IMR-90 (cell line): ENCODE measurements around the gene ADISSP. TPM values are rescaled to one million over a fixed set of nuclear protein-coding genes. Genes with fewer than 3 reads are reported as not detected.

ENCODE experiments used
- ATAC-seq: fragments of 200-7000 bp; cut with Tn5 transposase; 2 replicates; pipeline ENCODE4 v1.9.1; 2020; ENCODE audit warnings: low read depth, mild to moderate bottlenecking, moderate library complexity
- BruUV-seq: library from RNA; stranded (reverse); fragments of 400-500 nt; replicated peaks from 2 replicates; lab custom pipeline; 2021; lab: Mats Ljungman, UMichigan
- CTCF ChIA-PET: fragments of 300-600 bp; formaldehyde crosslinking; extraction: SDS; loops from one replicate; lab custom pipeline; 2021; ENCODE audit warnings: antibody characterized with exemption; lab: Yijun Ruan, JAX
- POLR2A ChIA-PET: fragments of 300-600 bp; sonication (Branson Sonifier 250); formaldehyde crosslinking; loops from one replicate; lab custom pipeline; 2022; ENCODE audit warnings: antibody characterized with exemption; ENCODE audit not compliant: unreplicated experiment; lab: Charles Lee
- DNase-seq: peaks from one replicate; pipeline ENCODE4 v3.0.0; 2013
- H2AFZ ChIP-seq: replicated peaks from 2 replicates; pipeline ENCODE3; 2013; ENCODE audit warnings: low read length, mild to moderate bottlenecking; ENCODE audit not compliant: poor library complexity
- H2AK5ac ChIP-seq: 2 replicates; pipeline ENCODE4 v1.6.1; 2013; ENCODE audit warnings: low read depth, low read length, inconsistent platforms
- H2AK9ac ChIP-seq: replicated peaks from 2 replicates; pipeline ENCODE3; 2013; ENCODE audit warnings: mild to moderate bottlenecking, low read depth, low read length, moderate library complexity; ENCODE audit not compliant: poor library complexity
- H2BK120ac ChIP-seq: 2 replicates; pipeline ENCODE4 v1.6.1; 2013; ENCODE audit warnings: low read depth, low read length, inconsistent platforms
- H2BK15ac ChIP-seq: 3 replicates; pipeline ENCODE4 v1.6.1; 2013; ENCODE audit warnings: low read depth, low read length, inconsistent platforms
- H2BK20ac ChIP-seq: 2 replicates; pipeline ENCODE4 v1.6.1; 2013; ENCODE audit warnings: low read depth, mild to moderate bottlenecking, inconsistent platforms, low read length, moderate library complexity
- H2BK5ac ChIP-seq: 2 replicates; pipeline ENCODE4 v1.6.1; 2013; ENCODE audit warnings: mild to moderate bottlenecking, low read depth, low read length, inconsistent platforms; ENCODE audit not compliant: poor library complexity, severe bottlenecking
- H3K14ac ChIP-seq: replicated peaks from 2 replicates; pipeline ENCODE4 v1.6.1; 2013; ENCODE audit warnings: low read depth, low read length, inconsistent platforms
- H3K18ac ChIP-seq: 2 replicates; pipeline ENCODE4 v1.6.1; 2013; ENCODE audit warnings: low read depth, low read length, control low read depth
- H3K23ac ChIP-seq: 2 replicates; pipeline ENCODE4 v1.6.1; 2013; ENCODE audit warnings: low read depth, low read length, inconsistent platforms
- H3K27ac ChIP-seq: 2 replicates; pipeline ENCODE4 v1.5.1; 2013; ENCODE audit warnings: mild to moderate bottlenecking, control low read depth, low read length; ENCODE audit not compliant: insufficient read depth
- H3K27me3 ChIP-seq: 2 replicates; pipeline ENCODE4 v1.6.1; 2013; ENCODE audit warnings: low read length; ENCODE audit not compliant: control insufficient read depth, insufficient read depth
- H3K36me3 ChIP-seq: 2 replicates; pipeline ENCODE4 v1.6.1; 2013; ENCODE audit warnings: low read length, mixed read lengths; ENCODE audit not compliant: control insufficient read depth, insufficient read depth
- H3K4ac ChIP-seq: 2 replicates; pipeline ENCODE4 v1.6.1; 2013; ENCODE audit warnings: low read depth, low read length, inconsistent platforms
- H3K4me1 ChIP-seq: 2 replicates; pipeline ENCODE4 v1.6.1; 2013; ENCODE audit warnings: low read length, mixed read lengths; ENCODE audit not compliant: control insufficient read depth, insufficient read depth
- H3K4me2 ChIP-seq: 2 replicates; pipeline ENCODE4 v1.6.1; 2013; ENCODE audit warnings: low read depth, mild to moderate bottlenecking, control low read depth, low read length, moderate library complexity
- H3K4me3 ChIP-seq: 2 replicates; pipeline ENCODE4 v1.5.1; 2013; ENCODE audit warnings: low read depth, mild to moderate bottlenecking, control low read depth, low read length, moderate library complexity; ENCODE audit not compliant: insufficient read depth
- H3K56ac ChIP-seq: 2 replicates; pipeline ENCODE4 v1.6.1; 2013; ENCODE audit warnings: low read length, inconsistent platforms; ENCODE audit not compliant: insufficient read depth; ENCODE audit errors: extremely low read depth
- H3K79me1 ChIP-seq, 2 experiments: 2 replicates each; pipeline ENCODE4 v1.6.1; 2013; ENCODE audit warnings: low read length in 2 of 2, inconsistent platforms in 1 of 2, low read depth in 1 of 2
- H3K9ac ChIP-seq: 2 replicates; pipeline ENCODE4 v1.6.1; 2013; ENCODE audit warnings: low read depth, low read length, control low read depth
- H3K9me1 ChIP-seq: 2 replicates; pipeline ENCODE4 v1.6.1; 2013; ENCODE audit warnings: low read length, inconsistent platforms; ENCODE audit not compliant: insufficient read depth
- H3K9me3 ChIP-seq: 2 replicates; pipeline ENCODE4 v1.6.1; 2013; ENCODE audit warnings: low read length; ENCODE audit not compliant: control insufficient read depth, insufficient read depth
- H4K20me1 ChIP-seq: 2 replicates; pipeline ENCODE4 v1.6.1; 2013; ENCODE audit warnings: low read length, inconsistent platforms; ENCODE audit not compliant: insufficient read depth
- H4K5ac ChIP-seq: 2 replicates; pipeline ENCODE4 v1.6.1; 2013; ENCODE audit warnings: mild to moderate bottlenecking, low read depth, low read length, control low read depth
- H4K8ac ChIP-seq, 2 experiments: 2 replicates each; pipeline ENCODE4 v1.6.1; 2013; ENCODE audit warnings: low read depth in 2 of 2, low read length in 2 of 2, control low read depth in 1 of 2, inconsistent platforms in 1 of 2
- H4K91ac ChIP-seq: 2 replicates; pipeline ENCODE4 v1.6.1; 2013; ENCODE audit warnings: low read depth, low read length, inconsistent platforms; ENCODE audit not compliant: insufficient read depth
- BHLHE40 ChIP-seq: fragments of 150-350 bp; IDR thresholded peaks from 2 replicates; pipeline ENCODE4 v1.6.1; 2016; ENCODE audit warnings: mild to moderate bottlenecking, low read depth, low read length
- CHD1 ChIP-seq: IDR thresholded peaks from 2 replicates; pipeline ENCODE4 v1.6.1; 2012; ENCODE audit warnings: low read depth, low read length, improper control_type of control experiment
- CTCF ChIP-seq: conservative IDR thresholded peaks from 2 replicates; pipeline ENCODE4 v1.5.1; 2012; ENCODE audit warnings: mild to moderate bottlenecking, low read depth, low read length, improper control_type of control experiment
- MAZ ChIP-seq: IDR thresholded peaks from 2 replicates; pipeline ENCODE4 v1.6.1; 2012; ENCODE audit warnings: low read depth, mild to moderate bottlenecking, low read length, improper control_type of control experiment, moderate library complexity, borderline replicate concordance
- MXI1 ChIP-seq: IDR thresholded peaks from 2 replicates; pipeline ENCODE4 v1.6.1; 2012; ENCODE audit warnings: low read depth, mild to moderate bottlenecking, low read length, moderate library complexity, borderline replicate concordance
- POLR2A ChIP-seq: IDR thresholded peaks from 2 replicates; pipeline ENCODE4 v1.6.1; 2012; ENCODE audit warnings: mild to moderate bottlenecking, low read depth, low read length
- RCOR1 ChIP-seq: IDR thresholded peaks from 2 replicates; pipeline ENCODE4 v1.6.1; 2012; ENCODE audit warnings: mild to moderate bottlenecking, low read length, improper control_type of control experiment; ENCODE audit not compliant: insufficient replicate concordance
- RFX5 ChIP-seq: IDR thresholded peaks from 2 replicates; pipeline ENCODE4 v1.8.0; 2012; ENCODE audit warnings: low read depth, mild to moderate bottlenecking, low read length, moderate library complexity
- USF2 ChIP-seq: fragments of 150-350 bp; IDR thresholded peaks from 2 replicates; pipeline ENCODE4 v1.6.1; 2017; ENCODE audit warnings: mild to moderate bottlenecking, antibody characterized with exemption, low read length, low read depth
- WGBS, 2 experiments: methylation state at CpG; one replicate each; pipeline versions ENCODE4 v1.1.5 to v1.1.7; 2013; ENCODE audit warnings: missing lambda C conversion rate in 2 of 2; ENCODE audit not compliant: insufficient read length in 1 of 2; ENCODE audit errors: extremely low coverage in 2 of 2; 5-methylcytosine and 5-hydroxymethylcytosine counted together
- dilution Hi-C: fragments of 300-500 bp; cut with HindIII; formaldehyde crosslinking; loops from one replicate; pipeline ENCODE4 v1.14.3; 2018; ENCODE audit warnings: low sequenced_read_pairs; ENCODE audit not compliant: unreplicated experiment
- in situ Hi-C: fragments of 300-500 bp; cut with MboI; formaldehyde crosslinking; loops from 3 replicates; pipeline ENCODE4 v1.14.3; 2019; ENCODE audit warnings: low sequenced_read_pairs, inconsistent platforms, mixed read lengths
- intact Hi-C: fragments of 100-400 bp; cut with micrococcal nuclease; formaldehyde crosslinking; loops from 2 replicates; pipeline ENCODE4 v1.10.0; 2022
- polyA plus RNA-seq, 3 experiments: library from polyadenylated mRNA; depleted of rRNA; stranded (reverse); fragments of >200 nt; gene quantifications; 2 replicates each; pipeline ENCODE4 v1.2.3, GENCODE V29; 2012; ENCODE audit warnings: low replicate concordance in 1 of 3
- total RNA-seq: library from RNA; depleted of rRNA; stranded (reverse); fragments of >200 nt; gene quantifications from 2 replicates; pipeline ENCODE4 v1.2.3, GENCODE V29; 2012

The ADISSP gene
- total and polyA plus RNA-seq, 2 of the 4 experiments (the other 2 are of a cell fraction), result 31.9 to 58.2 TPM

- peak within 1 kb of the TSS; percentile 85 for H3K23ac ChIP-seq
- no TSS peak for BruUV-seq
- DNase-seq (peak; percentile 83), ATAC-seq (peak; percentile 93)
- H3K79me1 ChIP-seq, result peaks cover 36 to 55% of the 10 kb centered on the region in 2 experiments
- H3K4me1 ChIP-seq, result peaks cover 26% of the 10 kb centered on the region
- H2AFZ ChIP-seq, result peak within 1 kb of the TSS; percentile 91
- H2BK120ac ChIP-seq, result peak within 1 kb of the TSS; percentile 84
- 0 out of 2 replicates have a peak, but pooled peaks have one; percentile 6 for TF ChIP-seq MXI1
- no peak for TF ChIP-seq CHD1
- no peak for TF ChIP-seq BHLHE40
- TF ChIP-seq MAZ, result peak; percentile 46; the same call in 1 of the 2 replicates
- peak; percentile 52 for TF ChIP-seq POLR2A
- no peak for TF ChIP-seq RFX5
- peak; percentile 43 for TF ChIP-seq USF2
- peak; percentile 22 for TF ChIP-seq CTCF
- TF ChIP-seq RCOR1, result peak; percentile 92
- H4K91ac ChIP-seq, result peak within 1 kb of the TSS; percentile 91
- H2AK9ac ChIP-seq, result peak within 1 kb of the TSS; percentile 99
- ChIA-PET POLR2A (interaction anchor here (0.6 kb wide), 1 partner anchor 14 kb away, joined by 3 read pairs; no protein-coding TSS in a partner anchor), CTCF (interaction anchor here (0.8 to 1.4 kb wide), 2 partner anchors 9 to 23 kb away, joined by 3 to 4 read pairs; partner anchors contain the start of gene CENPB)
- peak within 1 kb of the TSS; percentile 82 for H3K4me3 ChIP-seq
- H4K20me1 ChIP-seq, result no peaks in the 10 kb centered on the region
- peaks cover 18% of the 10 kb centered on the region for H3K36me3 ChIP-seq
- peak within 1 kb of the TSS; percentile 87 for H3K9ac ChIP-seq
- H2BK15ac ChIP-seq, result peak within 1 kb of the TSS; percentile 87; the same call in 2 of the 3 replicates
- H3K4me2 ChIP-seq, result peak within 1 kb of the TSS; percentile 92
- peak within 1 kb of the TSS; percentile 85 for H3K18ac ChIP-seq
- H2BK20ac ChIP-seq, result peak within 1 kb of the TSS; percentile 12
- H4K8ac ChIP-seq, result peak within 1 kb of the TSS; percentile 92 to 93
- no peaks in the 10 kb centered on the region for H3K9me3 ChIP-seq
- peak within 1 kb of the TSS; percentile 73 for H3K14ac ChIP-seq
- peak within 1 kb of the TSS; percentile 78 for H3K56ac ChIP-seq
- H3K9me1 ChIP-seq, result peaks cover 21% of the 10 kb centered on the region
- peak within 1 kb of the TSS; percentile 95 for H3K4ac ChIP-seq
- H3K27ac ChIP-seq, result peak within 1 kb of the TSS; percentile 95
- dilution Hi-C loops (no loop called here), in situ Hi-C loops (no loop called here), intact Hi-C loops (no loop called here)
- H3K27me3 ChIP-seq, result no peaks in the 10 kb centered on the region
- peak within 1 kb of the TSS; percentile 87 for H4K5ac ChIP-seq
- H2AK5ac ChIP-seq, result peak within 1 kb of the TSS; percentile 97
- peak within 1 kb of the TSS; percentile 90 for H2BK5ac ChIP-seq
- 0% methylated on average over 18 of the region's 69 CpGs; no CpG with 5 or more reads in 1 of the 2 experiments for WGBS, 2 experiments
Measured at GRCh38 chr20:3795511-3796468, 28.2 kb upstream of the ADISSP start, which contains the start of gene CDC25B. CDC25B (plus strand) TSS chr20:3796310; CDS start chr20:3796532, 222 bp downstream.
